Liver (tissue), 3 donors: Measurements from ENCODE around the gene RAB6A.

Experiments used
- GABPA ChIP-seq, 2 donors: IDR thresholded peaks in 1 of 2; conservative IDR thresholded peaks in 1 of 2; 2 replicates each; pipeline ENCODE4 v1.6.1; 2016; ENCODE audit warnings: antibody characterized with exemption in 2 of 2, mild to moderate bottlenecking in 1 of 2, moderate library complexity in 1 of 2
- JUND ChIP-seq, 2 donors: IDR thresholded peaks; 2 replicates each; pipeline ENCODE4 v1.6.1; 2016; ENCODE audit warnings: antibody characterized with exemption in 2 of 2
- TF ChIP-seq, protein P1 (sequence below): fragments of 150-350 bp; IDR thresholded peaks from 2 replicates; pipeline ENCODE4 v1.5.1; 2017; ENCODE audit warnings: improper control_type of control experiment, low read depth, low read length; ENCODE audit not compliant: missing input control
- TF ChIP-seq, protein P2 (sequence below): IDR thresholded peaks from 2 replicates; pipeline ENCODE4 v1.6.1; 2016; ENCODE audit warnings: antibody characterized with exemption
- TF ChIP-seq, protein P3 (sequence below): IDR thresholded peaks from 2 replicates; pipeline ENCODE4 v1.6.1; 2016; ENCODE audit warnings: antibody characterized with exemption, mild to moderate bottlenecking
- TF ChIP-seq, protein P4 (sequence below): IDR thresholded peaks from 2 replicates; pipeline ENCODE4 v1.6.1; 2016; ENCODE audit warnings: antibody characterized with exemption
- TF ChIP-seq, protein P5 (sequence below): IDR thresholded peaks from 2 replicates; pipeline ENCODE4 v1.6.1; 2016; ENCODE audit warnings: antibody characterized with exemption
- donor health status: healthy.
- donor health status: healthy.

DNA sequence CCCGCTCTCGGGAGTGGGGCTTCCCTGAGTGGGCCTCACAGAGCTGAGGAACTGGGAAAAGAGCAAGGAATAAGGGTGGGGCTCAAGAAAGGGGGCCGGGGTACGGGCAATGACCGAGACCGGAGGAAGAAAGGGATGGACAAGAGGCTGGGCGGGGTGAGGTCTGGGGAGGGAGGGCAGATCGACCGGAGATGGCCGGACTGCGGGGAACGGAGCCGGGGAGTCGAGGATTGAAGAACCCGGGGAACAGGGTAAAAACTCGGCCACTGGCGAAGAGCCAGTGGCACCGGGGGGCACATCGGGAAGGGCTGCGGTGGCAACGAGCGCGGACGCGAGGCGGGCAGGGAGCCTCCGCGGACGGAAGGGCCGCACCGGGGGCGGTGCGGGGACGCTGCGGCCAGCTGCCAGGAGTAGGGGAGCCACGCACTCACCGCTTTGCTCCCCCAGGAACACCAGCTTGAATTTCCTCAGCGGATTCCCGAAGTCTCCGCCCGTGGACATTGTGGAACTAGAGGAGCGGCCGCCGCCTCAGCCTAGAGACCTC is 667 bp downstream of the RAB6A start:
- TF ChIP-seq, protein P1, sequence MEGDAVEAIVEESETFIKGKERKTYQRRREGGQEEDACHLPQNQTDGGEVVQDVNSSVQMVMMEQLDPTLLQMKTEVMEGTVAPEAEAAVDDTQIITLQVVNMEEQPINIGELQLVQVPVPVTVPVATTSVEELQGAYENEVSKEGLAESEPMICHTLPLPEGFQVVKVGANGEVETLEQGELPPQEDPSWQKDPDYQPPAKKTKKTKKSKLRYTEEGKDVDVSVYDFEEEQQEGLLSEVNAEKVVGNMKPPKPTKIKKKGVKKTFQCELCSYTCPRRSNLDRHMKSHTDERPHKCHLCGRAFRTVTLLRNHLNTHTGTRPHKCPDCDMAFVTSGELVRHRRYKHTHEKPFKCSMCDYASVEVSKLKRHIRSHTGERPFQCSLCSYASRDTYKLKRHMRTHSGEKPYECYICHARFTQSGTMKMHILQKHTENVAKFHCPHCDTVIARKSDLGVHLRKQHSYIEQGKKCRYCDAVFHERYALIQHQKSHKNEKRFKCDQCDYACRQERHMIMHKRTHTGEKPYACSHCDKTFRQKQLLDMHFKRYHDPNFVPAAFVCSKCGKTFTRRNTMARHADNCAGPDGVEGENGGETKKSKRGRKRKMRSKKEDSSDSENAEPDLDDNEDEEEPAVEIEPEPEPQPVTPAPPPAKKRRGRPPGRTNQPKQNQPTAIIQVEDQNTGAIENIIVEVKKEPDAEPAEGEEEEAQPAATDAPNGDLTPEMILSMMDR: no peak
- TF ChIP-seq, protein P2, sequence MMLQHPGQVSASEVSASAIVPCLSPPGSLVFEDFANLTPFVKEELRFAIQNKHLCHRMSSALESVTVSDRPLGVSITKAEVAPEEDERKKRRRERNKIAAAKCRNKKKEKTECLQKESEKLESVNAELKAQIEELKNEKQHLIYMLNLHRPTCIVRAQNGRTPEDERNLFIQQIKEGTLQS: no peak
- TF ChIP-seq, protein P3, sequence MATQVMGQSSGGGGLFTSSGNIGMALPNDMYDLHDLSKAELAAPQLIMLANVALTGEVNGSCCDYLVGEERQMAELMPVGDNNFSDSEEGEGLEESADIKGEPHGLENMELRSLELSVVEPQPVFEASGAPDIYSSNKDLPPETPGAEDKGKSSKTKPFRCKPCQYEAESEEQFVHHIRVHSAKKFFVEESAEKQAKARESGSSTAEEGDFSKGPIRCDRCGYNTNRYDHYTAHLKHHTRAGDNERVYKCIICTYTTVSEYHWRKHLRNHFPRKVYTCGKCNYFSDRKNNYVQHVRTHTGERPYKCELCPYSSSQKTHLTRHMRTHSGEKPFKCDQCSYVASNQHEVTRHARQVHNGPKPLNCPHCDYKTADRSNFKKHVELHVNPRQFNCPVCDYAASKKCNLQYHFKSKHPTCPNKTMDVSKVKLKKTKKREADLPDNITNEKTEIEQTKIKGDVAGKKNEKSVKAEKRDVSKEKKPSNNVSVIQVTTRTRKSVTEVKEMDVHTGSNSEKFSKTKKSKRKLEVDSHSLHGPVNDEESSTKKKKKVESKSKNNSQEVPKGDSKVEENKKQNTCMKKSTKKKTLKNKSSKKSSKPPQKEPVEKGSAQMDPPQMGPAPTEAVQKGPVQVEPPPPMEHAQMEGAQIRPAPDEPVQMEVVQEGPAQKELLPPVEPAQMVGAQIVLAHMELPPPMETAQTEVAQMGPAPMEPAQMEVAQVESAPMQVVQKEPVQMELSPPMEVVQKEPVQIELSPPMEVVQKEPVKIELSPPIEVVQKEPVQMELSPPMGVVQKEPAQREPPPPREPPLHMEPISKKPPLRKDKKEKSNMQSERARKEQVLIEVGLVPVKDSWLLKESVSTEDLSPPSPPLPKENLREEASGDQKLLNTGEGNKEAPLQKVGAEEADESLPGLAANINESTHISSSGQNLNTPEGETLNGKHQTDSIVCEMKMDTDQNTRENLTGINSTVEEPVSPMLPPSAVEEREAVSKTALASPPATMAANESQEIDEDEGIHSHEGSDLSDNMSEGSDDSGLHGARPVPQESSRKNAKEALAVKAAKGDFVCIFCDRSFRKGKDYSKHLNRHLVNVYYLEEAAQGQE: no peak
- TF ChIP-seq, protein P4, sequence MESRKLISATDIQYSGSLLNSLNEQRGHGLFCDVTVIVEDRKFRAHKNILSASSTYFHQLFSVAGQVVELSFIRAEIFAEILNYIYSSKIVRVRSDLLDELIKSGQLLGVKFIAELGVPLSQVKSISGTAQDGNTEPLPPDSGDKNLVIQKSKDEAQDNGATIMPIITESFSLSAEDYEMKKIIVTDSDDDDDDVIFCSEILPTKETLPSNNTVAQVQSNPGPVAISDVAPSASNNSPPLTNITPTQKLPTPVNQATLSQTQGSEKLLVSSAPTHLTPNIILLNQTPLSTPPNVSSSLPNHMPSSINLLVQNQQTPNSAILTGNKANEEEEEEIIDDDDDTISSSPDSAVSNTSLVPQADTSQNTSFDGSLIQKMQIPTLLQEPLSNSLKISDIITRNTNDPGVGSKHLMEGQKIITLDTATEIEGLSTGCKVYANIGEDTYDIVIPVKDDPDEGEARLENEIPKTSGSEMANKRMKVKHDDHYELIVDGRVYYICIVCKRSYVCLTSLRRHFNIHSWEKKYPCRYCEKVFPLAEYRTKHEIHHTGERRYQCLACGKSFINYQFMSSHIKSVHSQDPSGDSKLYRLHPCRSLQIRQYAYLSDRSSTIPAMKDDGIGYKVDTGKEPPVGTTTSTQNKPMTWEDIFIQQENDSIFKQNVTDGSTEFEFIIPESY: no peak
- TF ChIP-seq JUND (IDR thresholded peaks at IDR 0.05): no peak
- TF ChIP-seq, protein P5, sequence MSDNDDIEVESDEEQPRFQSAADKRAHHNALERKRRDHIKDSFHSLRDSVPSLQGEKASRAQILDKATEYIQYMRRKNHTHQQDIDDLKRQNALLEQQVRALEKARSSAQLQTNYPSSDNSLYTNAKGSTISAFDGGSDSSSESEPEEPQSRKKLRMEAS: no peak
- no peak for TF ChIP-seq GABPA (IDR thresholded peaks at IDR 0.05 in 1 of 2, conservative IDR thresholded peaks at IDR 0.05 in 1 of 2)
